Progenitor cell of endocrine pancreas (in vitro differentiated cells): ENCODE data around the gene SLC25A21. TPM values are rescaled to one million over a fixed set of nuclear protein-coding genes. Genes with fewer than 3 reads are reported as not detected.

Experiments
- DNase-seq: peaks from one replicate; pipeline ENCODE4 v3.0.0; 2021; ENCODE audit warnings: low spot score; ENCODE audit not compliant: unreplicated experiment
- H3K27ac Mint-ChIP-seq: 2 replicates; pipeline ENCODE4 v1.8.0; 2021; ENCODE audit warnings: mild to moderate bottlenecking, moderate library complexity, mixed read lengths
- H3K27me3 Mint-ChIP-seq: 2 replicates; pipeline ENCODE4 v1.8.0; 2021; ENCODE audit warnings: mixed read lengths
- H3K36me3 Mint-ChIP-seq: 2 replicates; pipeline ENCODE4 v1.8.0; 2022; ENCODE audit warnings: mixed read lengths; ENCODE audit not compliant: insufficient read depth
- H3K4me1 Mint-ChIP-seq: 2 replicates; pipeline ENCODE4 v1.8.0; 2021; ENCODE audit warnings: low read depth, mixed read lengths
- H3K4me3 Mint-ChIP-seq: 2 replicates; pipeline ENCODE4 v1.8.0; 2021; ENCODE audit warnings: low read depth, mild to moderate bottlenecking, moderate library complexity, mixed read lengths
- H3K9me3 Mint-ChIP-seq: 2 replicates; pipeline ENCODE4 v1.8.0; 2021; ENCODE audit warnings: low read depth, mixed read lengths
- CTCF ChIP-seq: fragments of 200-600 bp; sonication (generic); IDR thresholded peaks from one replicate; pipeline ENCODE4 v1.5.0; 2021; ENCODE audit warnings: antibody characterized with exemption, mild to moderate bottlenecking; ENCODE audit not compliant: unreplicated experiment
- total RNA-seq: library from RNA; stranded (reverse); gene quantifications from 2 replicates; pipeline ENCODE4 v1.2.1, GENCODE V29; 2021

Gene SLC25A21
- total RNA-seq, 1 donor from 2014 or later = 2.5 TPM

GRCh38 chr14:37062191-37062803 lies 110.1 kb downstream of the SLC25A21 start:
- Mint-ChIP-seq H3K27ac (no peak overlapping the region), H3K4me3 (no peak overlapping the region), H3K36me3 (no peaks in the 10 kb centered on the region), H3K27me3 (no peaks in the 10 kb centered on the region), H3K4me1 (no peaks in the 10 kb centered on the region), H3K9me3 (no peaks in the 10 kb centered on the region)
- DNase-seq = no peak
- no peak for TF ChIP-seq CTCF

- Mint-ChIP-seq H3K9me3 (no peaks in the 10 kb centered on the region), H3K36me3 (no peaks in the 10 kb centered on the region), H3K4me3 (no peak overlapping the region), H3K4me1 (peaks cover under 1% of the 10 kb centered on the region), H3K27ac (no peak overlapping the region), H3K27me3 (no peaks in the 10 kb centered on the region)
- no peak for DNase-seq
- TF ChIP-seq CTCF = no peak
Observed at GRCh38 chr14:37061697-37062096, 110.7 kb downstream of the SLC25A21 start.

DNA sequence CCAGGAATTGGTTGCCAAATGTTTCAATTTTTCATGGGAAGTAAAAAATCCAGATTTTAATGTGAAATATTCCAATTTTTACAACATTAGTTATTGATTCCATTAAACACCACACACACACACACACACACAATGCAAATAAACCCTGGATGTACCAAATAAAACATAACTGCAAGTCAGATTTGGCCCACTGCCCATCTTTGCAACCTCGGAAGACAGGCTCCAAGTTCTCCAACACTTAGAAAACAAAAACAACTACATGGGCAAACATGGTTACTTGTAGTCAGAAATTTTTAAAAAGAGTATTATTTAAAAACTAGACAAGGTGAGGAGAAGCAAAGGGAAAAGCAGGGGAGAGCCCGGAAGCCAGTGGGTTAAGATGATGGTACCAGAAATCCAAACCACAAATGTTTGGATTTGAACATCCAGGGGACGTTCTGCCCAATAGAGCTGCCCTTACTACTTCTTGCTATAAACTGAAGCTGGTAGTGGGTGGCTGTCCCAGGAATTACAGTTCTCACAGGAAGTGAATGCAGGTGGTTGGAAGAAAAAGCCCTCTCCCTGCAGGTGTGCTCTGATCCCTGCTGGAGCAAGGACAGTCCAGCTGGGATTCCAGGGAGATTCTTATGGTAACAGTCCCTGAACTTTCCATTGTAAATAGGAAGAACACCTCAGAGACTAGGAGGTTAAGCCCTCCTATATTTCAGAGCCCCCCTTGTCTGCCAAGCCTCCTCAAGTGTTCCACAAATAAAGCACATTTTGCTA lies 111.7 kb downstream of the SLC25A21 start:
- no peak overlapping the region for H3K27ac Mint-ChIP-seq
- H3K4me3 Mint-ChIP-seq = no peak overlapping the region
- H3K9me3 Mint-ChIP-seq = no peaks in the 10 kb centered on the region
- no peak for DNase-seq
- H3K36me3 Mint-ChIP-seq = peaks cover 1% of the 10 kb centered on the region
- H3K4me1 Mint-ChIP-seq = peaks cover 3% of the 10 kb centered on the region
- H3K27me3 Mint-ChIP-seq = no peaks in the 10 kb centered on the region
- no peak for TF ChIP-seq CTCF

- no peaks in the 10 kb centered on the region for H3K27me3 Mint-ChIP-seq
- TF ChIP-seq CTCF = no peak
- peaks cover 7% of the 10 kb centered on the region for H3K9me3 Mint-ChIP-seq
- H3K27ac Mint-ChIP-seq = no peak overlapping the region
- H3K36me3 Mint-ChIP-seq = peaks cover 1% of the 10 kb centered on the region
- peaks cover 3% of the 10 kb centered on the region for H3K4me1 Mint-ChIP-seq
- no peak for DNase-seq
- H3K4me3 Mint-ChIP-seq = no peak overlapping the region
Observed at GRCh38 chr14:37057776-37058175, 114.6 kb downstream of the SLC25A21 start.

DNA sequence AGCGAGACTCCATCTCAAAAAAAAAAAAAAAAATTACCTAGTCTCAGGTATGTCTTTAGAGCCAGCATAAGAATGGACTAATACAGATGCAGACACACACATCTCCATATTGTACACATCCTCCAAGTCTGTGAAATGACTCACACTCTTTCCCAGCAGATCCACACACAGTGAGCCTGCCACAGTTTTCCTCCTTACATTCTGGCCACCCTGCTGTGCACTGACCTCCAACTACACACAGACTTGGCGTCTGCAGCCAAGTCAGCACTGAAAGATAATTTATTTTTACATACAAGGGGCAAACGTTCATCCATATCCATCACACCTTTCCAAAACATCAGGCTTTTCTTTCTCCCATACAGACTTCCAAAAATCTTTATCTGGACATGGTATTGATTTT lies 115.9 kb downstream of the SLC25A21 start:
- no peak for TF ChIP-seq CTCF
- Mint-ChIP-seq H3K4me3 (no peak overlapping the region), H3K4me1 (peaks cover 3% of the 10 kb centered on the region), H3K27me3 (no peaks in the 10 kb centered on the region), H3K9me3 (peaks cover 7% of the 10 kb centered on the region), H3K36me3 (peaks cover 1% of the 10 kb centered on the region), H3K27ac (no peak overlapping the region)
- DNase-seq = no peak
